Vagina (tissue), 2 donors: ENCODE results near the gene KCNC2.

Experiments used
- CTCF ChIP-seq, 3 experiments: fragments of 450-650 bp in 2 of 3; fragments of 200-600 bp in 1 of 3; sonication (generic) in 1 of 3; IDR thresholded peaks; one replicate each; pipeline ENCODE4 v1.5.1; 2017 to 2019; ENCODE audit warnings: antibody characterized with exemption in 3 of 3, mild to moderate bottlenecking in 2 of 3, moderate library complexity in 2 of 3
- POLR2A ChIP-seq, 2 donors: fragments of 450-650 bp; IDR thresholded peaks; one replicate each; pipeline ENCODE4 v1.6.1; 2017; ENCODE audit warnings: antibody characterized with exemption in 2 of 2, mild to moderate bottlenecking in 2 of 2, moderate library complexity in 2 of 2
- POLR2AphosphoS5 ChIP-seq, 2 donors: sonication (generic); formaldehyde crosslinking; IDR thresholded peaks; one replicate each; pipeline ENCODE4 v1.9.0; 2017; ENCODE audit warnings: antibody characterized with exemption in 2 of 2, mild to moderate bottlenecking in 2 of 2, low read depth in 1 of 2; ENCODE audit not compliant: insufficient read depth in 1 of 2

- TF ChIP-seq CTCF (IDR thresholded peaks at IDR 0.05) (no peak), POLR2A (IDR thresholded peaks at IDR 0.05) (no peak), POLR2AphosphoS5 (IDR thresholded peaks at IDR 0.05; ENCODE audit: insufficient read depth in 1 of 2, low read depth in 1 of 2) (no peak)
These were observed 30.3 kb upstream of the KCNC2 start for GRCh38 chr12:75239987-75240386.
